OCI-LY7 (cell line): ENCODE results near the gene UCK1. TPM values are rescaled to one million over a fixed set of nuclear protein-coding genes. Genes with fewer than 3 reads are reported as not detected.

Source experiments
- BruUV-seq: library from RNA; stranded (reverse); fragments of 400-500 nt; replicated peaks from 2 replicates; lab custom pipeline; 2021; lab: Mats Ljungman, UMichigan
- CTCF ChIA-PET: fragments of 300-600 bp; sonication (Branson Sonifier 250); formaldehyde crosslinking; loops from one replicate; lab custom pipeline; 2022; ENCODE audit warnings: antibody characterized with exemption; ENCODE audit not compliant: unreplicated experiment; lab: Charles Lee
- POLR2A ChIA-PET: fragments of 300-600 bp; sonication (Branson Sonifier 250); formaldehyde crosslinking; loops from one replicate; lab custom pipeline; 2022; ENCODE audit warnings: antibody characterized with exemption; lab: Charles Lee
- DNase-seq: peaks from one replicate; pipeline ENCODE4 v3.0.0-alpha.2; 2015; ENCODE audit warnings: low spot score
- H2AFZ ChIP-seq: fragments of 200-600 bp; sonication (generic), shearing (Covaris generic); 2 replicates; pipeline ENCODE4 v1.6.1; 2014; ENCODE audit warnings: mild to moderate bottlenecking, antibody characterized with exemption, low read length, moderate library complexity
- H3K27ac ChIP-seq: fragments of 200-600 bp; sonication (generic); 2 replicates; pipeline ENCODE4 v1.5.1; 2014; ENCODE audit warnings: mixed run types, low read depth, mild to moderate bottlenecking, moderate library complexity, low read length, inconsistent platforms; ENCODE audit not compliant: poor library complexity, severe bottlenecking
- H3K36me3 ChIP-seq: fragments of 200-600 bp; sonication (generic); 2 replicates; pipeline ENCODE4 v1.6.1; 2014; ENCODE audit warnings: mild to moderate bottlenecking, antibody characterized with exemption, low read length, moderate library complexity, mixed read lengths; ENCODE audit not compliant: insufficient read depth
- H3K4me1 ChIP-seq: fragments of 200-600 bp; sonication (generic); 2 replicates; pipeline ENCODE4 v1.5.1; 2014; ENCODE audit warnings: mild to moderate bottlenecking, low read length; ENCODE audit not compliant: insufficient read depth, poor library complexity, severe bottlenecking
- H3K4me2 ChIP-seq: fragments of 200-600 bp; sonication (generic); 2 replicates; pipeline ENCODE4 v1.6.1; 2014; ENCODE audit warnings: mild to moderate bottlenecking, low read length
- H3K4me3 ChIP-seq: fragments of 200-600 bp; sonication (generic); 2 replicates; pipeline ENCODE4 v1.5.1; 2014; ENCODE audit warnings: mild to moderate bottlenecking, low read depth, low read length; ENCODE audit not compliant: poor library complexity, severe bottlenecking
- H3K79me2 ChIP-seq: fragments of 200-600 bp; sonication (generic); 2 replicates; pipeline ENCODE4 v1.6.1; 2016; ENCODE audit warnings: low read depth, mild to moderate bottlenecking, low read length, moderate library complexity, mixed read lengths; ENCODE audit not compliant: insufficient read depth
- H3K9me2 ChIP-seq: fragments of 200-600 bp; sonication (generic); 2 replicates; pipeline ENCODE4 v1.6.1; 2016; ENCODE audit warnings: mild to moderate bottlenecking, low read length, mixed read lengths; ENCODE audit not compliant: insufficient read depth
- H3K9me3 ChIP-seq: fragments of 200-600 bp; sonication (generic); 2 replicates; pipeline ENCODE4 v1.6.1; 2014; ENCODE audit warnings: mild to moderate bottlenecking, mixed run types, low read length, mixed read lengths
- H4K20me1 ChIP-seq: fragments of 200-600 bp; sonication (generic); 2 replicates; pipeline ENCODE4 v1.6.1; 2014; ENCODE audit warnings: mild to moderate bottlenecking, antibody characterized with exemption, low read length, moderate library complexity, mixed read lengths; ENCODE audit not compliant: insufficient read depth
- CTCF ChIP-seq: fragments of 200-600 bp; sonication (generic); conservative IDR thresholded peaks from 2 replicates; pipeline ENCODE4 v1.5.1; 2014; ENCODE audit warnings: mild to moderate bottlenecking, antibody characterized with exemption, low read length, moderate library complexity, mixed read lengths
- EZH2phosphoT487 ChIP-seq: fragments of 200-600 bp; sonication (generic); IDR thresholded peaks from 2 replicates; pipeline ENCODE4 v1.6.1; 2018; ENCODE audit warnings: low read depth, borderline replicate concordance, mild to moderate bottlenecking, mixed run types, antibody characterized with exemption, low read length, moderate library complexity, mixed read lengths
- intact Hi-C: fragments of 100-400 bp; cut with micrococcal nuclease; formaldehyde crosslinking; loops from one replicate; pipeline ENCODE4 v1.10.0; 2022; ENCODE audit not compliant: unreplicated experiment
- total RNA-seq, 2 experiments: library from RNA; depleted of rRNA in 1 of 2; stranded (reverse); fragments of >200 nt in 1 of 2; shearing (Covaris generic) in 1 of 2; gene quantifications; 2 replicates each; pipeline ENCODE4 v1.2.3, GENCODE V29; 2014 to 2022

UCK1 gene
- total RNA-seq, 2 experiments from 2014 or later, result 25.9 to 29.0 TPM

- Histone ChIP-seq H3K4me3 (no peak overlapping the region), H3K9me3 (no peaks in the 10 kb centered on the region), H3K4me1 (no peaks in the 10 kb centered on the region), H3K9me2 (no peaks in the 10 kb centered on the region), H2AFZ (no peak overlapping the region), H3K79me2 (no peaks in the 10 kb centered on the region), H3K4me2 (no peak overlapping the region), H3K36me3 (peaks cover 97% of the 10 kb centered on the region), H4K20me1 (no peaks in the 10 kb centered on the region), H3K27ac (no peak overlapping the region)
- POLR2A ChIA-PET, result interaction anchor here (0.6 kb wide), 1 partner anchor 255 kb away, joined by 3 read pairs; no protein-coding TSS in a partner anchor
- intact Hi-C loops, result no loop called here
- CTCF ChIA-PET, result no interaction called here
- DNase-seq, result no peak
- BruUV-seq, result no TSS peak
- TF ChIP-seq CTCF, result no peak
- TF ChIP-seq EZH2phosphoT487, result no peak
Measured at GRCh38 chr9:131482343-131483006, 48.6 kb downstream of the UCK1 start.

GRCh38 chr9:131481441-131482342 lies 49.4 kb downstream of the UCK1 start:
- POLR2A ChIA-PET, result interaction anchor here (0.6 to 2.2 kb wide), 4 partner anchors 109 to 256 kb away, joined by 3 to 7 read pairs (median 3); no protein-coding TSS in a partner anchor
- Histone ChIP-seq H3K36me3 (peaks cover 97% of the 10 kb centered on the region), H3K4me2 (no peak overlapping the region), H3K9me2 (no peaks in the 10 kb centered on the region), H2AFZ (no peak overlapping the region), H3K27ac (no peak overlapping the region), H3K9me3 (no peaks in the 10 kb centered on the region), H4K20me1 (no peaks in the 10 kb centered on the region), H3K4me1 (no peaks in the 10 kb centered on the region), H3K4me3 (no peak overlapping the region), H3K79me2 (no peaks in the 10 kb centered on the region)
- no peak for TF ChIP-seq CTCF
- no peak for TF ChIP-seq EZH2phosphoT487
- intact Hi-C loops, result no loop called here
- DNase-seq, result no peak
- no TSS peak for BruUV-seq
- CTCF ChIA-PET, result interaction anchor here (0.6 kb wide), 1 partner anchor 149 kb away, joined by 5 read pairs; no protein-coding TSS in a partner anchor
